ENCODE results near the gene NEU4. TPM values are rescaled to one million over a fixed set of nuclear protein-coding genes. Genes with fewer than 3 reads are reported as not detected.
"Not testable (repeated sequence)": the region's sequence is repeated elsewhere in the genome, so short reads cannot be mapped to it uniquely, and the experiment has no call there.

The NEU4 gene
- total RNA-seq, 1 donor from 2014 or later, result 0.88 TPM

GRCh38 chr2:241814643-241815476, 5.9 kb downstream of the NEU4 start:
- Mint-ChIP-seq H3K4me1 (ENCODE audit: low read depth, unreplicated experiment) (no peaks in the 10 kb centered on the region), H3K27me3 (ENCODE audit: unreplicated experiment) (peaks cover 3% of the 10 kb centered on the region), H3K36me3 (ENCODE audit: unreplicated experiment) (no peaks in the 10 kb centered on the region), H3K4me3 (ENCODE audit: unreplicated experiment) (no peak overlapping the region), H3K27ac (ENCODE audit: unreplicated experiment) (no peak overlapping the region), H3K9me3 (ENCODE audit: unreplicated experiment) (no peaks in the 10 kb centered on the region)
- DNase-seq, result no peak
- no peak for TF ChIP-seq CTCF (IDR thresholded peaks at IDR 0.05; ENCODE audit: partially characterized antibody, unreplicated experiment)

- H3K4me3 Mint-ChIP-seq (ENCODE audit: unreplicated experiment), result no peak overlapping the region
- H3K27ac Mint-ChIP-seq (ENCODE audit: unreplicated experiment), result no peak overlapping the region
- no peak for TF ChIP-seq CTCF (IDR thresholded peaks at IDR 0.05; ENCODE audit: partially characterized antibody, unreplicated experiment)
- no peak for DNase-seq
- H3K9me3 Mint-ChIP-seq (ENCODE audit: unreplicated experiment), result no peaks in the 10 kb centered on the region
- peaks cover 3% of the 10 kb centered on the region for H3K27me3 Mint-ChIP-seq (ENCODE audit: unreplicated experiment)
- no peaks in the 10 kb centered on the region for H3K4me1 Mint-ChIP-seq (ENCODE audit: low read depth, unreplicated experiment)
- no peaks in the 10 kb centered on the region for H3K36me3 Mint-ChIP-seq (ENCODE audit: unreplicated experiment)
Observed at GRCh38 chr2:241815477-241816430, 6.8 kb downstream of the NEU4 start.

GRCh38 chr2:241816431-241817121, 7.6 kb downstream of the NEU4 start:
- no peaks in the 10 kb centered on the region for H3K36me3 Mint-ChIP-seq (ENCODE audit: unreplicated experiment)
- H3K9me3 Mint-ChIP-seq (ENCODE audit: unreplicated experiment), result no peaks in the 10 kb centered on the region
- no peak overlapping the region for H3K27ac Mint-ChIP-seq (ENCODE audit: unreplicated experiment)
- H3K4me3 Mint-ChIP-seq (ENCODE audit: unreplicated experiment), result no peak overlapping the region
- TF ChIP-seq CTCF (IDR thresholded peaks at IDR 0.05; ENCODE audit: partially characterized antibody, unreplicated experiment), result no peak
- peaks cover 3% of the 10 kb centered on the region for H3K27me3 Mint-ChIP-seq (ENCODE audit: unreplicated experiment)
- no peaks in the 10 kb centered on the region for H3K4me1 Mint-ChIP-seq (ENCODE audit: low read depth, unreplicated experiment)
- no peak for DNase-seq

- Mint-ChIP-seq H3K27me3 (ENCODE audit: unreplicated experiment) (peaks cover 3% of the 10 kb centered on the region), H3K27ac (ENCODE audit: unreplicated experiment) (no peak overlapping the region), H3K9me3 (ENCODE audit: unreplicated experiment) (no peaks in the 10 kb centered on the region), H3K4me1 (ENCODE audit: low read depth, unreplicated experiment) (no peaks in the 10 kb centered on the region), H3K4me3 (ENCODE audit: unreplicated experiment) (no peak overlapping the region), H3K36me3 (ENCODE audit: unreplicated experiment) (no peaks in the 10 kb centered on the region)
- DNase-seq, result no peak
- no peak for TF ChIP-seq CTCF (IDR thresholded peaks at IDR 0.05; ENCODE audit: partially characterized antibody, unreplicated experiment)
Observed at GRCh38 chr2:241817126-241817820, 8.3 kb downstream of the NEU4 start.

- not testable (repeated sequence) for H3K4me1 Mint-ChIP-seq (ENCODE audit: low read depth, unreplicated experiment); H3K27me3 Mint-ChIP-seq (ENCODE audit: unreplicated experiment); H3K4me3 Mint-ChIP-seq (ENCODE audit: unreplicated experiment); H3K36me3 Mint-ChIP-seq (ENCODE audit: unreplicated experiment); H3K9me3 Mint-ChIP-seq (ENCODE audit: unreplicated experiment); DNase-seq; H3K27ac Mint-ChIP-seq (ENCODE audit: unreplicated experiment)
Observed at GRCh38 chr2:241817821-241818215, 8.8 kb downstream of the NEU4 start.

Measured in glutamatergic neuron (in vitro differentiated cells).